ENCODE data around the gene MCF2L. TPM values are rescaled to one million over a fixed set of nuclear protein-coding genes. Genes with fewer than 3 reads are reported as not detected.

Gene MCF2L
- total RNA-seq, 2 donors from 2014 or later = 37.4 to 74.8 TPM

DNA sequence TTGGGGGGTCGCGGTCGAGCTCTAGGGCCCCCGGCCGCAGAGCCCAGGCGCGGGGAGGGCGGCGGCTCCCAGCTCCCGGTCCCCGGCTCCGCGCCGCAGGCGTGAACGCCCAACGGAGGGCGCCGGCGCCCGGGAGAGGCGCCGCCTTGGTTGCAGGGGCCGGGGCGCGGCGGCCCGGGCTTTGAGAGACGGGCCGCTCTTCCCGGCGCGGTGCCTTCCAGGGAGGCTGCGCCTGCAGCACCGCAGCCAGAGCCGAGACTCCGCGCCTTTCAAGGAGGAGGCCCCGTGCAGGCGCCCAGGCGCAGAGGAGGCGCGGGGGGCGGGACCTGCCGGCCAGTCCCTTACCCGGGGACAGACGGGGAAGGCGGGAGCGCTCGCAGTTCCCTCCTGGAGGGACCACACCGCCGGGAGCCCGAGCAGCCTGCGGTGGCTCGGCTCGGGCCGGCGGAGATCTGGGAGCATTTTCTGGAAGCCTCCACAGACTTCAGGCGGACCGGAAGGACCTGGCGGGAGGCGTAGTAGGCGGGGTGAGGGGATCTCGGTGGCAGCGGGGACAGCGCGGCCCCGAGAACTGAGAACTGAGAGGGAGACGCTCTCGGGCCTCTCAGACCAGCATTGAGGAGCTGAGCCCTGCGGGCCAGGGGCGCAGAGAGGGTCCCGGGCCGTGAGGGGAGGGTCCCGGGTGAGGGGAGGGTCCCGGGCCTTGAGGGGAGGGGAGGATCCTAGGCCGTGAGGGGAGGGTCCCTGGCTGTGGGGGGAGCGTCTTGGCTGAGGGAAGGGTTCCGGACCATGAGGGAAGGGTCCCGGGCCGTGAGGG is 25.5 kb upstream of the MCF2L start:
- Histone ChIP-seq H3K4me1 (peaks cover 15% of the 10 kb centered on the region), H3K9me3 (no peaks in the 10 kb centered on the region), H3K4me3 (peak overlapping the region; percentile 19 to 20), H3K27me3 (no peaks in the 10 kb centered on the region), H3K27ac (peak overlapping the region in 3 of 4 donors; percentile 18 to 52 (median 44)), H3K36me3 (replicated peaks in 1 of 2; ENCODE audit: insufficient read depth in 1 of 2, low read depth in 2 of 2) (no peaks in the 10 kb centered on the region)
- WGBS, 2 donors = 2 to 24% methylated on average over 8 to 81 of the region's 81 CpGs
- ATAC-seq = peak; percentile 66
- intact Hi-C loops (cut with DNase I) = no loop called here
- peak in 1 of 3 donors; percentile 23 for TF ChIP-seq POLR2A (IDR thresholded peaks at IDR 0.05)
- TF ChIP-seq, protein P1, sequence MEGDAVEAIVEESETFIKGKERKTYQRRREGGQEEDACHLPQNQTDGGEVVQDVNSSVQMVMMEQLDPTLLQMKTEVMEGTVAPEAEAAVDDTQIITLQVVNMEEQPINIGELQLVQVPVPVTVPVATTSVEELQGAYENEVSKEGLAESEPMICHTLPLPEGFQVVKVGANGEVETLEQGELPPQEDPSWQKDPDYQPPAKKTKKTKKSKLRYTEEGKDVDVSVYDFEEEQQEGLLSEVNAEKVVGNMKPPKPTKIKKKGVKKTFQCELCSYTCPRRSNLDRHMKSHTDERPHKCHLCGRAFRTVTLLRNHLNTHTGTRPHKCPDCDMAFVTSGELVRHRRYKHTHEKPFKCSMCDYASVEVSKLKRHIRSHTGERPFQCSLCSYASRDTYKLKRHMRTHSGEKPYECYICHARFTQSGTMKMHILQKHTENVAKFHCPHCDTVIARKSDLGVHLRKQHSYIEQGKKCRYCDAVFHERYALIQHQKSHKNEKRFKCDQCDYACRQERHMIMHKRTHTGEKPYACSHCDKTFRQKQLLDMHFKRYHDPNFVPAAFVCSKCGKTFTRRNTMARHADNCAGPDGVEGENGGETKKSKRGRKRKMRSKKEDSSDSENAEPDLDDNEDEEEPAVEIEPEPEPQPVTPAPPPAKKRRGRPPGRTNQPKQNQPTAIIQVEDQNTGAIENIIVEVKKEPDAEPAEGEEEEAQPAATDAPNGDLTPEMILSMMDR (IDR thresholded peaks at IDR 0.05) = no peak
- DNase-seq = peak; percentile 55 to 70 (median 58)

- no peak for ATAC-seq
- intact Hi-C loops (cut with DNase I) = no loop called here
- no peak overlapping the region for H3K4me3 ChIP-seq
Measured at GRCh38 chr13:112947796-112948195, 21.2 kb upstream of the MCF2L start.

DNA sequence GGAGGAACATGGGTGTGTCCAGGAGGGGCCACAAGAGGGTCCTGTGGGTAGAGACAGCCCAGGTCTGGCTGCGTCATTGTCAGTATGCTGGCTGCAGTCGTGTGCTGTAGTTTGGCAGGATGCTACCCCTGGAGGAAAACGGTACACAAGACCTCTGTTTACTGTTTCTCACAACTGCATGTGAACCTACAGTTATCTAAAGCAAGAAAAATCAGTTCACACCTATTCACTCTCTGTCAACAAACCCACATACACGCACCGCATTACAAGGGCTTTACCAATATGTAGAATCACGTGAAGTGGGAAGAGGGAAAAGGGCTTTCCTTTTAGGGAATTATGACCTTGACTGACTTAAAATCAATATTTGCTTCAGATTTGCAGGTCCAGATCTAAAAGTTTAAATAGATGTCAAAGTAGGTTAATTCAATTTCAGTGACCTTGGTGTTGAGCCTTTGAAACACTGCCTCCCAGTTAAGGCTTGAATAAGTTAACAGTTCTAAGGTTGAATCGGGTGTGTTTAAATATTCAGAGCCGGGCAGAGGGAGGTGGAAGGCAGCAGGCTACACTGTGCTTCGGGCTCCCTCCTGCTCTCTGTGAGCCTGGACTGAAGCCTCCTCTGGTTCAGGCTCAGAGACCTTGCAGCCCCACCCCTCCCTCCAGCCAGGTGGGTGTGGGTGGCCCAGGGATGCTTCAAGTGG is 17.2 kb upstream of the MCF2L start:
- H3K36me3 ChIP-seq (replicated peaks in 1 of 2; ENCODE audit: insufficient read depth in 1 of 2, low read depth in 2 of 2) = no peaks in the 10 kb centered on the region
- TF ChIP-seq, protein P1 (IDR thresholded peaks at IDR 0.05) = no peak
- no peak for TF ChIP-seq POLR2A (IDR thresholded peaks at IDR 0.05)
- intact Hi-C loops (cut with DNase I) = loop anchor here (10.0 kb wide), 1 partner anchor 193 kb away; no protein-coding TSS in a partner anchor
- peak in 1 of 4 donors; percentile 6 for DNase-seq
- no peaks in the 10 kb centered on the region for H3K9me3 ChIP-seq
- peak; percentile 56 for ATAC-seq
- H3K27ac ChIP-seq = peak overlapping the region in 1 of 4 donors; percentile 28
- H3K27me3 ChIP-seq = no peaks in the 10 kb centered on the region
- H3K4me3 ChIP-seq = no peak overlapping the region
- peaks cover 20% of the 10 kb centered on the region for H3K4me1 ChIP-seq
- WGBS, 2 donors = 16 to 22% methylated on average over 8 to 9 of the region's 9 CpGs

More at GRCh38 chr13:112947796-112948195, 21.2 kb upstream of the MCF2L start:
- Histone ChIP-seq H3K9me3 (no peaks in the 10 kb centered on the region), H3K27ac (no peak overlapping the region), H3K27me3 (no peaks in the 10 kb centered on the region), H3K4me1 (peaks cover 29% of the 10 kb centered on the region), H3K36me3 (replicated peaks in 1 of 2; ENCODE audit: insufficient read depth in 1 of 2, low read depth in 2 of 2) (no peaks in the 10 kb centered on the region)
- no peak for DNase-seq
- TF ChIP-seq, protein P1 (IDR thresholded peaks at IDR 0.05) = no peak
- no peak for TF ChIP-seq POLR2A (IDR thresholded peaks at IDR 0.05)
- 62 to 74% methylated on average over 2 to 4 of the region's 4 CpGs for WGBS, 2 donors

DNA sequence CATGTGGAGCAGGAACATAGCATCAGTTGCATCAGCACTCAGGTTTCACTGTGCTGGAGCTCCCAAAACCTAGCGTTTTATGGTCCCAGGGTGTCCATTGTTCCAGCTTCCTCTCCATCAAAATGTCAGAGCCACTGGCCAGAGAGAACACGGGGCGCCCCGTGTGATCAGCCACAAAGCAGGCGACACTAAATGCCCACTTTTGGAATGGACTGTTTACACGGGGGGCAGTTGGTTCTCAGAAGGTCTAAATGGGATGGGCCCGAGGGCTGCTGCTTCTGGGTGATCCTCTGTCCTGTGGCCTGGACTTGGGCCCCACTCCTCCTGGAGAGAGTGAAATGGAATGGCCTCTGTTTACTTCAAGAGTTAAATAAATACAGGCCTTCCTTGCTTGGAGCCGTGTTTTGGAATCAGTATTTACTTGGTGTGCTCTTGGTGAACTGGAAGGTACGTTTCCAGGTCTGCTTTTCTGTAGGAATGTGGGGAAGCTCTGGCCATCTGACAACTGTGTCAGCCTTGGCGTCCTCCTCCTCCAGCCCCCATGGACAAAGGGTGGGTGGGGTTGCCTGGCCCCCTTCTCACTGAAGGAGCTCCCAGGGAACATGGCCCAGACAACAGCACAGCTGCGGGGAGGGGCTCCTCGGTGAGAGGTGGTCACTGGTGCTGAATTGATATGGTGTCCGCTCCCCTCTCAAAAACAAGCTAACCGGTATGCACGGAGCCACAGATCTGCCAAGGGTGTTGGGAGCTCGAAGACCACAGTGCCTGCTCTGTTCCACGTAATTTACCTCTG is 16.1 kb upstream of the MCF2L start:
- H3K27ac ChIP-seq = no peak overlapping the region
- no peaks in the 10 kb centered on the region for H3K36me3 ChIP-seq (replicated peaks in 1 of 2; ENCODE audit: insufficient read depth in 1 of 2, low read depth in 2 of 2)
- H3K9me3 ChIP-seq = no peaks in the 10 kb centered on the region
- no peak for TF ChIP-seq POLR2A (IDR thresholded peaks at IDR 0.05)
- TF ChIP-seq, protein P1 (IDR thresholded peaks at IDR 0.05) = no peak
- no peak for ATAC-seq
- intact Hi-C loops (cut with DNase I) = loop anchor here (10.0 kb wide), 1 partner anchor 192 kb away; no protein-coding TSS in a partner anchor
- no peaks in the 10 kb centered on the region for H3K27me3 ChIP-seq
- DNase-seq = no peak
- no peak overlapping the region for H3K4me3 ChIP-seq
- H3K4me1 ChIP-seq = peaks cover 20% of the 10 kb centered on the region
- 67 to 71% methylated on average over 12 to 17 of the region's 17 CpGs for WGBS, 2 donors

Data from body of pancreas (tissue), 4 donors.